ENCODE results near the gene RBM38.
"Not testable (repeated sequence)": the region's sequence is repeated elsewhere in the genome, so short reads cannot be mapped to it uniquely, and the experiment has no call there.

Gene RBM38

DNA sequence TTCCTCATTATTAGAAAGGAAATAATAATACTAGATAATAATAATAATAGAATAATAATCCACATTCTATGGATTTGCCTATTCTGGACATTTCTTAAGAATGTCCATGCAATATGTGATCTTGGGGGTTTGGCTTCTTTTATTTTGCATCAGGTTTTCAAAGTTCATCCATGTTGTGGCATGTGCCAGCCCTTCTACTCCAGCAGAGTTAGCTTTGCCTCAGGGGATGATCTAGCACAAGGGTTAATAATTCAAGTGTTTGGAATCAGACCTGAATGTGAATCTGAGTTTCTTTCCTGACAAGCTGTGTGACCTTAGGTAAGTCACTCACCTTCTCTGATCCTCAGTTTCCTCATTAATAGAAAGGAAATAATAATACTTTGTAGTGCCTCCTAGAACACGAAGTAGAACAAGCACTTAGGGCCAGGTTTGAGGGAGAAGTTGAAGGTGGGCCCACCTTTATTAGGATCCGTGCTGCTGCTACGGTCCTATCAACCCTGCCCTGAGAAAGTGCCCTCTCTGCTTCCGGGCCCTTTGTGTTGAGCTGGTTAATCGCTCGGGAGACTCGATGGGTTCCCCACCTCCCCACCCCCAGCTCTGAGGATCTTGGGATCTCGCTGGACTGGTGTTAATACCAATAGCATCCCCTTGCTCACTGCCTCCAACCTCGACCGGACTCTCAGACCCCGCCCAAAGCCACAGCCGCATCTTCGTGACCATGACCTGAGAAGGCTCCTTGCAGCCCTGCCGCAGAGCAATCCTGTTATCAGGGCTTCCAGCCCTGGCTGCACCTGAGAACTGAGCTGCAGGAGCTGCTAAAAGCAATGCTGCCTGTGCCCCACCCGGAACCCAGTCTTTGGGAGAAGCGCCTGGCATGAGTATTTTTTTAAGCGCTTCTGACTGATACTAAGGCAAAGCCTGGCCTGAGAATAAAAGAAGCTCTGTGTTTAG lies 26.9 kb downstream of the RBM38 start:
- no peak for DNase-seq

GRCh38 chr20:57419479-57419878 lies 28.3 kb downstream of the RBM38 start:
- not testable (repeated sequence) for DNase-seq

DNA sequence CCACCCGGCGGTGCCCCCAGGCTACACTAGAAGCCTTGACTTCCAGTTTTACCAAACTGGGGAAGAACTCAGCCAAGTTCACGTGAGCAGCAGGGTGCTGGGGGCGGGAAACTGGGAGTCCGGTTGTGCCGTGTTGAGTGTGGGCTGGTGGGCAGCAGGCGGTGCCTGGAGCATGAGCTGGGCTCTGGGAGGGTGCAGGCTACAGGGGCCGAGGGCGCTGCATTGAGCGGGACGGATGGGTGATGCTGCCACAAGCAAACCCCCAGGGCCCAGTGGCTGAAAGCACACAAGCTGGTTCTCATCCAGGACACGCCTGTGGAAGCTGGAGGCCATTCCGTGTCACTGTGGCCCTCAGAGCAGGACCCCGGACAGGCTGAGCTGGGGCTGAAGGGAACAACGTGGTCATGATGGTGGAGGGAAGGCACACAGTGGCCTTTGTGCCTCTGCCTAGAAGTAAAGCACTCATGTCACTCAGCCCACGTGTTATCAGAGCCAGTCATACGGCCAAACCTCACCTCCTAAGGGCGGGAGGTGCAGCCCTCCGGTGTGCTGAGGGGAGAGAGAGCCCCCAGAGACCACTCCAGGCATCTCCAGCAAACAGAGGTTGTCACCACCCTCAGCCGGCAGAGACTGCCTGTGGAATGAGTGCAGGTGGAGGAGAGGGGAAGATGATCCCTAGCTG lies 29.5 kb downstream of the RBM38 start:
- no peak for DNase-seq

DNA sequence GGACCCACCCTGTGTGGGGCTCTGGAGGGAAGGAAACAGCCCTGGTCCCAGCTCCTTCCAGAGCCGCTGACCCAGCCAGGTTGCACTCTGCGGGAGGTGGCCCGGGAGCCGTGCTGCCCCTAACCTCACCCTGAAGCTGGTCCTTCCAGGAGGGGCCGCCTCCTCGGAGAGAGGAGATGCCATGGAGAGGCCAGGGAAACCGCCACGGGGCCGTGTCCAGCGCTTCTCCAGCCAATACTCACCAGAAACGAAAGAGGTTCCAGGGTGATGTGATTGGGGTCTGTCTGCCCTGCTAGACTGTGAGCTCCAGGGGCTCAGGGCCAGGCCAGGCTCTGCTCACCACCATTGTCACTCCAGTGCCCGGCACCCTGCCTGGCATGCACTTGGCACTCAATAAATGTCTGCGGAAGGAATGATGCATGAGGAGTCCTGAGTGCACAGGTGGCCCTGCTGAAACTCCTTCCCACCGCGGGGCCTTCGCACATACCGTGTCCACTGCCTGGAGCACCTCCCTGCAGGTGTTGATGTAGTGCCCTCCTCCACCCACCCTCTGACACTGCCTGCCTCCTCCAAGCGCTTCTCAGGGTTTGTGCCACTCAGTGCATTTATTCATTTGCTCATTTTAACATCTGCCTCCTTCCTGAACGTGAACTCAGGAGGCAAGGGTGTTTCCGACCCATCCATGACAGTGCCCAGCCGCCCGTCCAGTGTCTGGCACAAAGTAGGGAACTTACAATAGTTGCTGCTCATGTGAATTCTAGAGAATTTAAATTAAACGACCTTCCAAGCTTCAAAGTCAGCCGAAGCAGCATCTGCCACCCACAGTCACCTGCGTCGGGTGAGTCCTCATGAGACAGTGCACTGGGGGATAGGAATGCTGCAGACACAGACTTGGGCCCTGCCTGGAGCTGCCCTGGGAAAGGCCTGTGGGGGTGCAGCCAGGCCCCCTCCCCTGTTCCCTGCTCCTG lies 30.3 kb downstream of the RBM38 start:
- no peak for DNase-seq

DNA sequence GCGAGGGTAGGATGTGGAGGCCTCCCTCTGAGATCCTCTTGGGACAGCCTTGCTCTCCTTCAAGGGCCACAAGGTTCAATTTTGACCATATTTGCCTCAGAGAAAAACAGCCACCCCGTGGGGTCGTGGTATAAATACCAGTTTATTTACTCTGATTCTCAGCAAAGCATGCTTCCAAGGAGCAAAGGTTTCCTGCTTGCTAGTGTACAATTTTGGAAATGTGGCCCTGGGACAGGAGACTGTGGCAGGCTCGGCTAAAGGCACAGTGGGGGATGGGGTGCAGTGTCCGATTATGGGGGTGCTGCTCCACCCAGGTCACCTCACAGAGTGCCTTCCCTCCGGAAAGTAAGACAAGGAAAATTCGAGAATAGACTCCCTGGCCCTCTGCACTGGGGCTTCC lies 31.1 kb downstream of the RBM38 start:
- no peak for DNase-seq

- DNase-seq, result no peak
Observed at GRCh38 chr20:57425150-57426013, 34.2 kb downstream of the RBM38 start.

- DNase-seq, result no peak
Observed at GRCh38 chr20:57426271-57426689, 35.1 kb downstream of the RBM38 start.

GRCh38 chr20:57426831-57427230 lies 35.6 kb downstream of the RBM38 start:
- DNase-seq, result no peak

DNA sequence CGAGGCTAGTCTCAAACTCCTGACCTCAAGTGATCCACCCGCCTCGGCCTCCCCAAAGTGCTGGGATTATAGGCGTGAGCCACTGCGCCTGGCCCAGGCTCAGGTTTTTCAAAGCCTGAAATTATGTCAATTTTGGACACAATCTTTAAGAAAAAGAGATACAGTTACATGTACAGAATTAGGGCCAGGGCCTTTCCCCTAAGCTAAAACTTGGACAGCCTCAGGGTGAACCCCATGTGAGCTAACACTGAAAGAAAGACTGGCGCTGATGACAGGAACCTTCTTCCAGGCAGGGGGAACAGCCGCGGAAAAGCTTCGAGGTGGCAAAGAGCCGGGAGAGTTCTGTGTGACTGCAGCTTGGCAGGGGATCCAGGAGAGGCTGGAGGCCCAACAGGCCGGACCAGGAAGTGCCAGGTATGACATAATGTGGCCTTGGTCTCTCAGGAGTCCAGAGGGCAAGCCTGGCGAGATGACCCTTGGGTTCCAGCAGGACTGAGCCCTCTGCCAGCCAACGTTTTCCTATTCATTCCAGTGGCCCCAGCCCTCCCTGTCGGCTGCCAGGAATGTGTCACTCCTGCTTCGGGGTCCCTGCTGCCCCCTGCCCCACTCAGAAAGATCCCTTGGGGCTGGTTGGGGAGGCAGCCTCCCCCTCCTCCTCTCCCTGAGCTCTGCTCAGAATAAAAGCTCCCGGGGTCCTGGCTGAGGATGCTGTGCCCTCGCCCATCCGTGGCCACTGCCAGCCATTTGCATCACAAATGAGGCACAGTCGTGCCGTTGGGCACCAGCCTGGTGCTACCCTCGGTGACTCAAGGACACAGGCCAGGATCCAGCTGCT lies 37.3 kb downstream of the RBM38 start:
- peak in 12 of 14 donors; percentile 21 to 82 (median 55) for DNase-seq

GRCh38 chr20:57429159-57429496 lies 37.9 kb downstream of the RBM38 start:
- DNase-seq, result no peak

DNA sequence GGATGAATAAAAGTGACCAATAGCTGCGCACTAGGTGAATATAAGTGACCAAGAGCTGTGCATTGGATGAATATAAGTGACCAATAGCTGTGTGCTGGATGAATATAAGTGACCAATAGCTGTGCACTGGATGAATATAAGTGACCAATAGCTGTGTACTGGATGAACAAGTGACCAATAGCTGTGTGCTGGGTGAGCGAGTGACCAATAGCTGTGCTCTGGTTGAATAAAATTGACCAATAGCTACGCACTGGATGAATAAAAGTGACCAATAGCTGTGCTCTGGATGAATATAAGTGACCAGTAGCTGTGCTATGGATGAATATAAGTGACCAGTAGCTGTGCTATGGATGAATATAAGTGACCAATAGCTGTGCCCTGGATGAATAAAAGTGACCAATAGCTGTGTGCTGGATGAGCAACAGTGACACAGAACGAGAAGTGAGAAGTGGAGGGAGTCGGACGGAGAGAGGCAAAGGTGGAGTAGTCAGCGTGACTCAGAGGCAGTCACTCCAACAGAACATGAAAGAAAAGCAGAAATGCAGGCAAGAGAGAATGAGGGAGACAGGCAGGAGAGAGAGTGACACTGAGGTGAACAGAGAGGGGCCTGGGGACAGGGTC lies 38.5 kb downstream of the RBM38 start:
- peak in 1 of 14 donors; percentile 26 for DNase-seq

- not testable (repeated sequence) for DNase-seq
Observed at GRCh38 chr20:57430201-57430596, 39.0 kb downstream of the RBM38 start.

GRCh38 chr20:57431539-57431835 lies 40.3 kb downstream of the RBM38 start:
- no peak for DNase-seq

DNA sequence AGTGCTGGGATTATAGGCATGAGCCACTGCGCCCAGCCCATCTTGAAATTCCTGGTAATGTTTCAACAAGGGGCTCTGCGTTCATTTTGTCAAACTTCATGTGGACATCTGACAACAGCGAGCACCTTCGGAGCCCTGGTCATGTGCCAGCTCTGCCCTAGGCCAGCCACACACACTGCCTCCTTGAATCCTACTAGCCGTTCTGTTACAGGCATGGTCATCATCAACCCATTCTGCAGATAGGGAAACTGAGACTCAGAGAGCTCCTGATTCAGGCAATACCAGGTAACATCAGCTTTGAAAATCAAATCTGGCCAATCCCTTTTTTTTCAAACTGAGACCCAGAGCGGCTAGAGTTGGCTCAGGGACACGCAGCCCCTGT lies 41.3 kb downstream of the RBM38 start:
- no peak for DNase-seq

DNA sequence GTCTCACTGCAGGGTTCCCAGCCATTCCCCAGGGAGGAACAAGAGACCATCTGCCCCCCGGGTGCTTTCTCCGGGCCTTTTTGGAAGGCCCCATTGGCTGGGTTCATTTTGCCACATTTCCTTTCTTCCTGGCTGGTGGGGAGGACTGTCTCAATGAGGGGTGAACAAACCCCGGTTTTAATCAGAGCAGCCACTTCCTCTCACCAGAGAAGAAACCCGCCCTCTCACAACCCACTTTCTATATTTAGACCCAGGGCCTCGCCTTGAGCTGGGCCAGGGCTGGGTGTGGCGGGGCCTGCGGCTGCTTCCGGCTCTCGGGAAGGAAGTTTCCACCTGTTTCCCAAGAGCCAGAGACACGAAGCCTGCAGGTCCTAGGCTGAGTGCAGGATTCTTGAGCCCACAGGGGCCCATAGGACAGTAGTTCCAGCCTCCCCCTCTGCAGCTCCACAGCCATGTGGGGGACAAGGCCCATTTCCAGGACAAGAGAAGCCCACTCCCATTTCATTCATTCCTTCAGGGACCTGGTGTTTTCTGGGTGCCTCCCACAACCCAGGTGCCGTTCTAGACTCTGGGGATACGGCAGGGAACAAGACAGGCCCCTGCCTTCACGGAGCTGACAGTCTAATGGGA lies 41.8 kb downstream of the RBM38 start:
- peak in 1 of 14 donors; percentile 48 for DNase-seq

- no peak for DNase-seq
Observed at GRCh38 chr20:57433657-57434389, 42.6 kb downstream of the RBM38 start.

GRCh38 chr20:57434390-57434700 lies 43.1 kb downstream of the RBM38 start:
- DNase-seq, result no peak

GRCh38 chr20:57435105-57435497 lies 43.9 kb downstream of the RBM38 start:
- no peak for DNase-seq

- DNase-seq, result peak in 13 of 14 donors; percentile 10 to 89 (median 55)
Observed at GRCh38 chr20:57435498-57436222, 44.5 kb downstream of the RBM38 start.
